T-cell (primary cell): ENCODE results near the gene OSBP2. TPM values are rescaled to one million over a fixed set of nuclear protein-coding genes. Genes with fewer than 3 reads are reported as not detected.

Source experiments
- ATAC-seq, 4 experiments: fragments of 200-7000 bp in 3 of 4; fragments of 150-1000 bp in 1 of 4; cut with Tn5 transposase; replicated peaks in 1 of 4; 1 replicate in 3 of 4; 2 replicates in 1 of 4; pipeline ENCODE4 v1.10.0; 2021; ENCODE audit warnings: moderate library complexity in 3 of 4, mild to moderate bottlenecking in 2 of 4, moderate number of reproducible peaks in 1 of 4
- CTCF ChIA-PET, 2 donors: fragments of 300-600 bp; sonication (Branson Sonifier 250); formaldehyde crosslinking; loops; one replicate each; lab custom pipeline; 2022; ENCODE audit warnings: antibody characterized with exemption in 2 of 2; lab: Charles Lee
- POLR2A ChIA-PET, 2 donors: fragments of 300-600 bp; sonication (Branson Sonifier 250); formaldehyde crosslinking; loops; one replicate each; lab custom pipeline; 2022; ENCODE audit warnings: antibody characterized with exemption in 2 of 2; lab: Charles Lee
- DNase-seq, 35 experiments: peaks; one replicate each; pipeline versions ENCODE4 v3.0.0 to v3.0.0-alpha.2; 2013 to 2023
- H3K27ac ChIP-seq: one replicate; pipeline ENCODE4 v1.5.1; 2013; ENCODE audit warnings: low read length
- H3K27me3 ChIP-seq, 2 experiments: replicated peaks in 1 of 2; 1 replicate in 1 of 2; 2 replicates in 1 of 2; pipeline versions ENCODE4 v1.6.1 to v1.7.0; 2013; ENCODE audit warnings: low read length in 1 of 2, mixed read lengths in 1 of 2; ENCODE audit not compliant: control insufficient read depth in 2 of 2, insufficient read depth in 2 of 2; ENCODE audit errors: extremely low read depth in 1 of 2
- H3K36me3 ChIP-seq, 2 donors: 1 replicate in 1 of 2; 2 replicates in 1 of 2; pipeline versions ENCODE4 v1.6.1 to v1.7.0; 2013; ENCODE audit warnings: low read length in 1 of 2; ENCODE audit not compliant: control insufficient read depth in 2 of 2, insufficient read depth in 1 of 2; ENCODE audit errors: extremely low read depth in 1 of 2
- H3K4me1 ChIP-seq, 2 experiments: 1 replicate in 1 of 2; 2 replicates in 1 of 2; pipeline versions ENCODE4 v1.6.1 to v1.7.0; 2013; ENCODE audit warnings: low read length in 2 of 2, mixed read lengths in 1 of 2; ENCODE audit not compliant: insufficient read depth in 2 of 2, control insufficient read depth in 1 of 2; ENCODE audit errors: extremely low read depth in 1 of 2
- H3K4me3 ChIP-seq, 2 donors: 1 replicate in 1 of 2; 2 replicates in 1 of 2; pipeline versions ENCODE4 v1.5.1 to v1.7.0; 2013; ENCODE audit warnings: mild to moderate bottlenecking in 2 of 2, low read length in 1 of 2, moderate library complexity in 1 of 2; ENCODE audit not compliant: control insufficient read depth in 1 of 2; ENCODE audit errors: extremely low read depth in 1 of 2
- H3K9me3 ChIP-seq: 2 replicates; pipeline ENCODE4 v1.7.0; 2013
- H3K27ac Mint-ChIP-seq, 2 donors: one replicate each; pipeline ENCODE4 v1.8.0; 2020 to 2021; ENCODE audit warnings: mild to moderate bottlenecking in 2 of 2, mixed read lengths in 2 of 2
- H3K27me3 Mint-ChIP-seq, 2 donors: one replicate each; pipeline ENCODE4 v1.8.0; 2021 to 2022; ENCODE audit warnings: mixed read lengths in 2 of 2
- H3K36me3 Mint-ChIP-seq: one replicate; pipeline ENCODE4 v1.8.0; 2021; ENCODE audit warnings: mixed read lengths
- H3K4me1 Mint-ChIP-seq, 3 donors: one replicate each; pipeline ENCODE4 v1.8.0; 2020 to 2022; ENCODE audit warnings: mixed read lengths in 3 of 3, mild to moderate bottlenecking in 1 of 3
- H3K4me3 Mint-ChIP-seq, 3 donors: one replicate each; pipeline ENCODE4 v1.8.0; 2020 to 2022; ENCODE audit warnings: mild to moderate bottlenecking in 3 of 3, mixed read lengths in 3 of 3, moderate library complexity in 3 of 3
- H3K9me3 Mint-ChIP-seq, 3 donors: one replicate each; pipeline ENCODE4 v1.8.0; 2020 to 2022; ENCODE audit warnings: mixed read lengths in 3 of 3
- WGBS: methylation state at CpG from one replicate; pipeline ENCODE4 v1.1.5; 2013; ENCODE audit warnings: missing lambda C conversion rate; ENCODE audit not compliant: insufficient coverage; 5-methylcytosine and 5-hydroxymethylcytosine counted together
- total RNA-seq, 35 experiments: library from RNA in 6 of 35; stranded (reverse) in 6 of 35; fragments of 120-200 nt in 1 of 35; gene quantifications; one replicate each; pipeline versions ENCODE4 v1.2.1 to v1.2.4 and lab custom pipeline; 2013 to 2026

Gene OSBP2
- total RNA-seq, 5 donors from 2014 or later (not counting 1 experiment from before 2014, with no cell fraction given): 1.6 to 2.8 (median 2.1) TPM

- H3K36me3 ChIP-seq: no peaks in the 10 kb centered on the region
- no peak overlapping the region for H3K4me3 ChIP-seq
- DNase-seq (no peak), ATAC-seq (no peak)
- H3K27me3 ChIP-seq: peaks cover 4 to 46% of the 10 kb centered on the region in 2 experiments
- ChIA-PET CTCF (no interaction called here), POLR2A (no interaction called here)
- Mint-ChIP-seq H3K27ac (no peak overlapping the region), H3K9me3 (no peaks in the 10 kb centered on the region), H3K27me3 (peaks cover 22 to 42% of the 10 kb centered on the region in 2 donors), H3K4me1 (peaks cover 3 to 5% (median 5%) of the 10 kb centered on the region in 3 donors), H3K36me3 (no peaks in the 10 kb centered on the region), H3K4me3 (no peak overlapping the region)
- H3K9me3 ChIP-seq: no peaks in the 10 kb centered on the region
- WGBS: 80% methylated on average over 6 of the region's 6 CpGs
- peaks cover 0 to 4% of the 10 kb centered on the region in 2 experiments for H3K4me1 ChIP-seq
- no peak overlapping the region for H3K27ac ChIP-seq
Observed at GRCh38 chr22:30827646-30828045, 133.0 kb downstream of the OSBP2 start.

GRCh38 chr22:30828187-30829155, 133.8 kb downstream of the OSBP2 start:
- Histone ChIP-seq H3K4me3 (no peak overlapping the region), H3K27me3 (peaks cover 0 to 39% of the 10 kb centered on the region in 2 experiments), H3K27ac (no peak overlapping the region), H3K36me3 (no peaks in the 10 kb centered on the region), H3K9me3 (no peaks in the 10 kb centered on the region), H3K4me1 (no peaks in the 10 kb centered on the region)
- POLR2A ChIA-PET: no interaction called here
- H3K36me3 Mint-ChIP-seq: no peaks in the 10 kb centered on the region
- H3K27ac Mint-ChIP-seq: no peak overlapping the region
- H3K4me3 Mint-ChIP-seq: no peak overlapping the region
- DNase-seq: no peak
- CTCF ChIA-PET: no interaction called here
- ATAC-seq: no peak
- peaks cover under 1 to 1% (median under 1%) of the 10 kb centered on the region in 3 donors for H3K4me1 Mint-ChIP-seq
- no peaks in the 10 kb centered on the region for H3K9me3 Mint-ChIP-seq
- H3K27me3 Mint-ChIP-seq: peaks cover 19 to 35% of the 10 kb centered on the region in 2 donors
- 84% methylated on average over 14 of the region's 14 CpGs for WGBS

GRCh38 chr22:30829901-30830550, 135.4 kb downstream of the OSBP2 start:
- WGBS: 90% methylated on average over 11 of the region's 12 CpGs

GRCh38 chr22:30830907-30831306, 136.2 kb downstream of the OSBP2 start:
- ATAC-seq (no peak), DNase-seq (no peak)
- Histone ChIP-seq H3K27ac (no peak overlapping the region), H3K4me1 (no peaks in the 10 kb centered on the region), H3K9me3 (no peaks in the 10 kb centered on the region), H3K27me3 (peaks cover 0 to 18% of the 10 kb centered on the region in 2 experiments), H3K4me3 (no peak overlapping the region), H3K36me3 (no peaks in the 10 kb centered on the region)
- Mint-ChIP-seq H3K27me3 (peaks cover 14 to 16% of the 10 kb centered on the region in 2 donors), H3K9me3 (no peaks in the 10 kb centered on the region), H3K36me3 (no peaks in the 10 kb centered on the region), H3K4me1 (no peaks in the 10 kb centered on the region), H3K4me3 (no peak overlapping the region), H3K27ac (no peak overlapping the region)
- POLR2A ChIA-PET: no interaction called here
- WGBS: 91% methylated on average over 6 of the region's 7 CpGs
- CTCF ChIA-PET: no interaction called here

More at GRCh38 chr22:30829901-30830550, 135.4 kb downstream of the OSBP2 start:
- H3K4me3 ChIP-seq: no peak overlapping the region
- Mint-ChIP-seq H3K9me3 (no peaks in the 10 kb centered on the region), H3K27me3 (peaks cover 16 to 21% of the 10 kb centered on the region in 2 donors), H3K27ac (no peak overlapping the region), H3K4me3 (no peak overlapping the region), H3K36me3 (no peaks in the 10 kb centered on the region), H3K4me1 (no peaks in the 10 kb centered on the region)
- ChIA-PET POLR2A (no interaction called here), CTCF (no interaction called here)
- H3K27me3 ChIP-seq: peaks cover 0 to 26% of the 10 kb centered on the region in 2 experiments
- H3K27ac ChIP-seq: no peak overlapping the region
- H3K36me3 ChIP-seq: no peaks in the 10 kb centered on the region
- no peaks in the 10 kb centered on the region for H3K4me1 ChIP-seq
- DNase-seq (no peak), ATAC-seq (no peak)
- no peaks in the 10 kb centered on the region for H3K9me3 ChIP-seq

- peaks cover 13 to 16% of the 10 kb centered on the region in 2 donors for H3K27me3 Mint-ChIP-seq
- H3K9me3 Mint-ChIP-seq: no peaks in the 10 kb centered on the region
- POLR2A ChIA-PET: no interaction called here
- Histone ChIP-seq H3K9me3 (no peaks in the 10 kb centered on the region), H3K4me1 (no peaks in the 10 kb centered on the region), H3K36me3 (no peaks in the 10 kb centered on the region), H3K27ac (no peak overlapping the region), H3K4me3 (no peak overlapping the region), H3K27me3 (peaks cover 0 to 15% of the 10 kb centered on the region in 2 experiments)
- no peak for ATAC-seq
- H3K27ac Mint-ChIP-seq: no peak overlapping the region
- no peaks in the 10 kb centered on the region for H3K36me3 Mint-ChIP-seq
- no peak overlapping the region for H3K4me3 Mint-ChIP-seq
- WGBS: 95% methylated on average over 6 of the region's 6 CpGs
- no peak for DNase-seq
- H3K4me1 Mint-ChIP-seq: no peaks in the 10 kb centered on the region
- CTCF ChIA-PET: no interaction called here
Observed at GRCh38 chr22:30832407-30832987, 137.8 kb downstream of the OSBP2 start.

GRCh38 chr22:30833322-30833721, 138.6 kb downstream of the OSBP2 start:
- CTCF ChIA-PET: no interaction called here

More at GRCh38 chr22:30833322-30833721, 138.6 kb downstream of the OSBP2 start:
- DNase-seq (no peak), ATAC-seq (no peak)
- no peaks in the 10 kb centered on the region for H3K36me3 ChIP-seq
- Mint-ChIP-seq H3K9me3 (peaks cover 0 to 7% (median 5%) of the 10 kb centered on the region in 3 donors), H3K36me3 (peaks cover under 1% of the 10 kb centered on the region), H3K27me3 (peaks cover 10 to 15% of the 10 kb centered on the region in 2 donors), H3K4me3 (no peak overlapping the region), H3K4me1 (no peaks in the 10 kb centered on the region), H3K27ac (no peak overlapping the region)
- H3K9me3 ChIP-seq: peaks cover 2% of the 10 kb centered on the region
- POLR2A ChIA-PET: no interaction called here
- no peak overlapping the region for H3K27ac ChIP-seq
- no peaks in the 10 kb centered on the region for H3K4me1 ChIP-seq
- peaks cover 0 to 15% of the 10 kb centered on the region in 2 experiments for H3K27me3 ChIP-seq
- H3K4me3 ChIP-seq: no peak overlapping the region
- WGBS: no CpG with 5 or more reads among the region's 2 CpGs
